Measurements from ENCODE around the gene TUBD1.

- TF ChIP-seq CTCF (IDR thresholded peaks at IDR 0.05; ENCODE audit: insufficient read depth, low read depth, low read length) (no peak), EZH2 (IDR thresholded peaks at IDR 0.05; ENCODE audit: insufficient read depth, low read length) (no peak)
Measured at GRCh38 chr17:59874376-59874775, 18.4 kb downstream of the TUBD1 start.
